Breast epithelium (tissue), 4 donors: ENCODE measurements around the gene SHFL. TPM values are rescaled to one million over a fixed set of nuclear protein-coding genes. Genes with fewer than 3 reads are reported as not detected.

ENCODE experiments used
- DNase-seq, 2 donors: peaks; one replicate each; pipeline ENCODE4 v3.0.0-alpha.2; 2019; ENCODE audit warnings: low spot score in 2 of 2
- H3K27ac ChIP-seq, 2 donors: fragments of 200-600 bp; sonication (generic) in 1 of 2; one replicate each; pipeline ENCODE4 v1.5.1; 2016 to 2019; ENCODE audit warnings: mild to moderate bottlenecking in 1 of 2
- H3K27me3 ChIP-seq, 2 donors: fragments of 200-600 bp; sonication (generic) in 1 of 2; one replicate each; pipeline versions ENCODE4 v1.5.1 to v1.6.0; 2017 to 2019; ENCODE audit warnings: control low read depth in 1 of 2, mild to moderate bottlenecking in 1 of 2
- H3K36me3 ChIP-seq: fragments of 200-600 bp; one replicate; pipeline ENCODE4 v1.5.1; 2019
- H3K4me1 ChIP-seq, 2 donors: fragments of 200-600 bp; sonication (generic); one replicate each; pipeline ENCODE4 v1.5.1; 2016 to 2019; ENCODE audit warnings: control low read depth in 1 of 2
- H3K4me3 ChIP-seq, 3 donors: fragments of 200-600 bp; sonication (generic); 1 replicate in 2 of 3; 2 replicates in 1 of 3; pipeline ENCODE4 v1.5.1; 2016 to 2019; ENCODE audit warnings: mild to moderate bottlenecking in 3 of 3, moderate library complexity in 2 of 3
- H3K9me3 ChIP-seq, 2 donors: fragments of 200-600 bp; sonication (generic) in 1 of 2; one replicate each; pipeline ENCODE4 v1.5.1; 2016 to 2019; ENCODE audit warnings: control low read depth in 1 of 2
- POLR2A ChIP-seq: fragments of 450-650 bp; IDR thresholded peaks from one replicate; pipeline ENCODE4 v1.6.1; 2016; ENCODE audit warnings: antibody characterized with exemption, mild to moderate bottlenecking, moderate library complexity
- POLR2AphosphoS5 ChIP-seq, 3 donors: sonication (generic); formaldehyde crosslinking; IDR thresholded peaks; one replicate each; pipeline ENCODE4 v1.6.1; 2017; ENCODE audit warnings: antibody characterized with exemption in 3 of 3
- intact Hi-C: fragments of 100-400 bp; cut with DNase I; formaldehyde crosslinking; loops from one replicate; pipeline ENCODE4 v1.15.1; 2023; ENCODE audit warnings: low total_unique reads
- total RNA-seq, 3 donors: library from RNA; depleted of rRNA; stranded (reverse); fragments of >200 nt; gene quantifications; one replicate each; pipeline ENCODE4 v1.1.0, GENCODE V29; 2016
- TF ChIP-seq, protein P1 (sequence below), 3 donors: fragments of 450-650 bp; IDR thresholded peaks; one replicate each; pipeline ENCODE4 v1.5.1; 2016 to 2017; ENCODE audit warnings: antibody characterized with exemption in 3 of 3, mild to moderate bottlenecking in 3 of 3, moderate library complexity in 3 of 3

The SHFL gene
- total RNA-seq, 3 donors from 2014 or later = 26.4 to 47.6 (median 34.1) TPM

DNA sequence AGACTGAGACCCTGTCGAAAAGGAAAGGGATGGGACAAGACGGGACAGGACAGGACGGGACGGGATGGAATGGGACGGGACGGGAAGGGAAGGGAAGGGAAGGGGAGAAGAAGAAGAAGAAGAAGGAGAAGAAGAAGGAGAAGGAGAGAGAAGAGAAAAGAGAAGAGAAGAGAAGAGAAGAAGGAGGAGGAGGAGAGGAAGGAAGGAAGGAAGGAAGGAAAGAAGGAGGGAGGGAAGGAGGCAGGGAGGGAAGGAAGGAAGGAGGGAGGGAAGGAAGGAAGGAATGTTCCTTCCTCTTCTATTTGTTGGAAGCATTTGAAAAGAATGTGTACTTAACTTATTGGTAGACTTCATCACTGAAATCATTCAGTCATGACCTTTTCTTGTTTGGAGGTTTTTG is 9.6 kb upstream of the SHFL start:
- no peaks in the 10 kb centered on the region for H3K4me1 ChIP-seq
- H3K36me3 ChIP-seq = no peaks in the 10 kb centered on the region
- no peak overlapping the region for H3K4me3 ChIP-seq
- no peaks in the 10 kb centered on the region for H3K27me3 ChIP-seq
- TF ChIP-seq POLR2A (no peak), POLR2AphosphoS5 (IDR thresholded peaks at IDR 0.05) (no peak)
- TF ChIP-seq, protein P1, sequence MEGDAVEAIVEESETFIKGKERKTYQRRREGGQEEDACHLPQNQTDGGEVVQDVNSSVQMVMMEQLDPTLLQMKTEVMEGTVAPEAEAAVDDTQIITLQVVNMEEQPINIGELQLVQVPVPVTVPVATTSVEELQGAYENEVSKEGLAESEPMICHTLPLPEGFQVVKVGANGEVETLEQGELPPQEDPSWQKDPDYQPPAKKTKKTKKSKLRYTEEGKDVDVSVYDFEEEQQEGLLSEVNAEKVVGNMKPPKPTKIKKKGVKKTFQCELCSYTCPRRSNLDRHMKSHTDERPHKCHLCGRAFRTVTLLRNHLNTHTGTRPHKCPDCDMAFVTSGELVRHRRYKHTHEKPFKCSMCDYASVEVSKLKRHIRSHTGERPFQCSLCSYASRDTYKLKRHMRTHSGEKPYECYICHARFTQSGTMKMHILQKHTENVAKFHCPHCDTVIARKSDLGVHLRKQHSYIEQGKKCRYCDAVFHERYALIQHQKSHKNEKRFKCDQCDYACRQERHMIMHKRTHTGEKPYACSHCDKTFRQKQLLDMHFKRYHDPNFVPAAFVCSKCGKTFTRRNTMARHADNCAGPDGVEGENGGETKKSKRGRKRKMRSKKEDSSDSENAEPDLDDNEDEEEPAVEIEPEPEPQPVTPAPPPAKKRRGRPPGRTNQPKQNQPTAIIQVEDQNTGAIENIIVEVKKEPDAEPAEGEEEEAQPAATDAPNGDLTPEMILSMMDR (IDR thresholded peaks at IDR 0.05) = no peak
- intact Hi-C loops = no loop called here
- peaks cover 6 to 8% of the 10 kb centered on the region in 2 donors for H3K9me3 ChIP-seq
- DNase-seq = no peak
- no peak overlapping the region for H3K27ac ChIP-seq

DNA sequence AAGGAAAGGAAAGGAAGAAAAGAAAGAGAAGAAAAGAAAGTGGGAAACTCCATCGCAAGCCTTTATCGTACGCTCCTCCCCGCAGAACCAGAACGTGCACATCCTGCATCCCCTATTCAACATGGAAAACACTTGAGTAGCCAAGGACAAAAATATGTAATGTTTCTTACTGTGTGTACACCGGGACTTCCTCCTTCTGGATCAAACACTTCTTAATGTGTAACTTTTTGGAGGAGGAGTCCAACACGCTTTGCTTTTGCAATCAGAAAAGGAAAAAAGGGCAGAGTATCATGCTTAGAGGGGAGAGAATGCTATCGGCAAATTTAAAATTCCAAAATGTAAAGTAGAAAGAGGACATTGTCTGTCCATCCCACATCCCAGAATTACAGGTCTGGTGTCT is 7.8 kb upstream of the SHFL start:
- no peaks in the 10 kb centered on the region for H3K36me3 ChIP-seq
- H3K27ac ChIP-seq = no peak overlapping the region
- TF ChIP-seq, protein P1 (IDR thresholded peaks at IDR 0.05) = no peak
- TF ChIP-seq POLR2AphosphoS5 (IDR thresholded peaks at IDR 0.05) (no peak), POLR2A (no peak)
- no peaks in the 10 kb centered on the region for H3K27me3 ChIP-seq
- DNase-seq = no peak
- H3K4me3 ChIP-seq = no peak overlapping the region
- H3K4me1 ChIP-seq = no peaks in the 10 kb centered on the region
- intact Hi-C loops = no loop called here
- peaks cover 6 to 8% of the 10 kb centered on the region in 2 donors for H3K9me3 ChIP-seq

DNA sequence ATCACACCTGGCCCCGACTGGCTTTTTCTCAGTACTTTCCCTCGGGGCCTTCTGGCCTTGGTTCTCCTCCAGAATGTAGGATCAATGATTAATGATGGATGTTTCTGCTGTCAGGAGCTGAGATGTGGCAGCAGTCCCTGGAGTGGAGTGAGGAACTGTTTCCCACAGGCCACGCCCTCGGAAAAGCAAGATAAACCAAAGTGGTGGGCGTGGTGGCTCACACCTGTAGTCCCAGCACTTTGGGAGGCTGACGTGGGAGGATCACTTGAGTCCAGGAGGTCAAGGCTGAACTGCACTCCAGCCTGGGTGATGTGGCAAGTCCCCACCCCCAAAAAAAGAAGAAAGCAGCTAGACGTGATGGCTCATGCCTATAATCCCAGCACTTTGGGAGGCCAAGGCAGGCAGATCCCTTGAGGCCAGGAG is 7.1 kb upstream of the SHFL start:
- no peaks in the 10 kb centered on the region for H3K36me3 ChIP-seq
- no peak overlapping the region for H3K4me3 ChIP-seq
- intact Hi-C loops = no loop called here
- DNase-seq = no peak
- H3K9me3 ChIP-seq = peaks cover 2 to 3% of the 10 kb centered on the region in 2 donors
- no peak overlapping the region for H3K27ac ChIP-seq
- TF ChIP-seq POLR2AphosphoS5 (IDR thresholded peaks at IDR 0.05) (no peak), POLR2A (no peak)
- TF ChIP-seq, protein P1 (IDR thresholded peaks at IDR 0.05) = no peak
- no peaks in the 10 kb centered on the region for H3K4me1 ChIP-seq
- H3K27me3 ChIP-seq = no peaks in the 10 kb centered on the region

DNA sequence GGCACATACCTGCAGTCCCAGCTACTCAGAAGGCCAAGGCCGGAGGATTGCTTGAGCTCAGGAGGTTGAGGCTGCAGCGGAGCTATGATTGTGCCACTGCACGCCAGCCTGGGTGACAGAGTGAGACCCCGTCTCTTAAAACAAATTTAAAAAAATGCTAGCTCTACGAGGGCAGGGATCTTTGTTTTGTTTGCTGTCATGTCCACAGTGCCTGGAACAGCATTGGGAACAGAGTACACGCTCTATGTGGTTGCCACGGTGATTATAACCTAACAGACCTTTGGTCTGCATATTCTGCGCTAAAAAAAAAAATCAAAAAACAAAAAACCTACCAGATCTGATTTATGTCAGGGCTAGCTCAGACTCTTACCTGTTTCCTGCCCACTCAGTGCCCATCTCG is 2.2 kb upstream of the SHFL start:
- Histone ChIP-seq H3K4me1 (no peaks in the 10 kb centered on the region), H3K9me3 (no peaks in the 10 kb centered on the region), H3K27ac (no peak overlapping the region), H3K27me3 (no peaks in the 10 kb centered on the region), H3K36me3 (no peaks in the 10 kb centered on the region), H3K4me3 (no peak overlapping the region)
- TF ChIP-seq POLR2AphosphoS5 (IDR thresholded peaks at IDR 0.05) = no peak
- no peak for TF ChIP-seq POLR2A
- TF ChIP-seq, protein P1 (IDR thresholded peaks at IDR 0.05) = no peak
- no peak for DNase-seq
- intact Hi-C loops = no loop called here

DNA sequence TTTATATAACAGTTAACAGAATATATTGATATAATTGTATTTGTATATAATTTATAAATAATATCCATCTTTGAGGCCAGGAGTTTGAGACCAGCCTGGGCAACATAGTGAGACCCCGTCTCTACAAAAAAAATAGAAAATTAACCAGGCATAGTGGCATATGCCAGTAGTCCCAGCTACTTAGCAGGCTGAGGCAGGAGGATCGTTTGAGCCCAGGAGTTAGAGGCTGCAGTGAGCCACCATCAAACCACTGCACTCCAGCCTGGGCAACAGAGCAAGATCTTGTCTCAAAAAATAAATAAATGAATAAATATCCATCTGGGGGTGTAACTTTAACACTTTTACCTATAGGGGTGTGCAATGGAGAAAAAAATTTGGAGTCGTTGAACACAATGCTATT is 1.3 kb upstream of the SHFL start:
- intact Hi-C loops = no loop called here
- Histone ChIP-seq H3K9me3 (no peaks in the 10 kb centered on the region), H3K36me3 (no peaks in the 10 kb centered on the region), H3K4me3 (no peak overlapping the region), H3K27me3 (no peaks in the 10 kb centered on the region), H3K4me1 (no peaks in the 10 kb centered on the region), H3K27ac (no peak overlapping the region)
- no peak for DNase-seq
- TF ChIP-seq, protein P1 (IDR thresholded peaks at IDR 0.05) = no peak
- no peak for TF ChIP-seq POLR2AphosphoS5 (IDR thresholded peaks at IDR 0.05)
- no peak for TF ChIP-seq POLR2A
